Upper lobe of left lung (tissue), 6 donors: ENCODE data around the gene LCORL. TPM values are rescaled to one million over a fixed set of nuclear protein-coding genes. Genes with fewer than 3 reads are reported as not detected.
A peak's percentile ranks its signal among the peaks of the same experiment; 100 is the strongest.

ENCODE experiments used
- ATAC-seq, 2 donors: fragments of 200-7000 bp; cut with Tn5 transposase; one replicate each; pipeline ENCODE4 v1.9.1; 2022; ENCODE audit warnings: mild to moderate bottlenecking in 2 of 2, moderate library complexity in 2 of 2; ENCODE audit not compliant: low FRiP score in 2 of 2
- DNase-seq, 2 donors: peaks; one replicate each; pipeline ENCODE4 v3.0.0-alpha.2; 2019 to 2020
- H3K27ac ChIP-seq, 4 donors: fragments of 200-600 bp; sonication (generic); one replicate each; pipeline ENCODE4 v1.5.1; 2016 to 2019
- H3K27me3 ChIP-seq, 4 donors: fragments of 200-600 bp; sonication (generic); one replicate each; pipeline ENCODE4 v1.5.1; 2017 to 2019
- H3K36me3 ChIP-seq, 4 donors: fragments of 200-600 bp; sonication (generic); one replicate each; pipeline ENCODE4 v1.5.1; 2016 to 2019
- H3K4me1 ChIP-seq, 4 donors: fragments of 200-600 bp; sonication (generic); one replicate each; pipeline ENCODE4 v1.5.1; 2018 to 2019
- H3K4me3 ChIP-seq, 4 donors: fragments of 200-600 bp; sonication (generic); one replicate each; pipeline ENCODE4 v1.5.1; 2017 to 2019; ENCODE audit warnings: mild to moderate bottlenecking in 2 of 4, moderate library complexity in 1 of 4
- H3K9me3 ChIP-seq, 4 donors: fragments of 200-600 bp; sonication (generic); one replicate each; pipeline ENCODE4 v1.5.1; 2018 to 2019
- CTCF ChIP-seq, 6 experiments: fragments of 450-650 bp in 4 of 6; fragments of 200-600 bp in 2 of 6; sonication (generic) in 2 of 6; IDR thresholded peaks; one replicate each; pipeline ENCODE4 v1.5.1; 2016 to 2019; ENCODE audit warnings: antibody characterized with exemption in 6 of 6
- EP300 ChIP-seq, 4 donors: sonication (generic); formaldehyde crosslinking; IDR thresholded peaks; one replicate each; pipeline ENCODE4 v1.5.1; 2017; ENCODE audit warnings: antibody characterized with exemption in 4 of 4, control low read depth in 2 of 4
- POLR2A ChIP-seq, 4 donors: fragments of 450-650 bp; IDR thresholded peaks; one replicate each; pipeline ENCODE4 v1.5.1; 2016 to 2017; ENCODE audit warnings: antibody characterized with exemption in 4 of 4, mild to moderate bottlenecking in 2 of 4
- POLR2AphosphoS5 ChIP-seq, 2 donors: sonication (generic); formaldehyde crosslinking; IDR thresholded peaks; one replicate each; pipeline ENCODE4 v1.5.1; 2017; ENCODE audit warnings: antibody characterized with exemption in 2 of 2
- WGBS, 2 donors: methylation state at CpG; one replicate each; pipeline ENCODE4 v1.1.5; 2017 to 2018; 5-methylcytosine and 5-hydroxymethylcytosine counted together
- total RNA-seq, 6 donors: library from RNA; depleted of rRNA in 4 of 6; stranded (reverse); fragments of >200 nt in 4 of 6; gene quantifications; one replicate each; pipeline versions ENCODE4 v1.1.0 to v1.2.1, GENCODE V29; 2016 to 2021
- donor health status: DM: no; HTN: no; CAD: no; lungs with moderate emphysema.
- donor health status: DM: no; HTN: yes; CAD: no; lungs with severe emphysema.

Gene LCORL
- total RNA-seq, 6 donors from 2014 or later, result 12.5 to 33.5 (median 19.6) TPM

- H3K27ac ChIP-seq, result peak overlapping the region; percentile 90 to 96 (median 90)
- DNase-seq, result no peak
- H3K4me1 ChIP-seq, result peaks cover 6 to 19% (median 9%) of the 10 kb centered on the region in 4 donors
- no peaks in the 10 kb centered on the region for H3K27me3 ChIP-seq
- peak in 3 of 4 donors; percentile 41 to 86 (median 71) for TF ChIP-seq POLR2A (IDR thresholded peaks at IDR 0.05)
- no peak for TF ChIP-seq EP300 (IDR thresholded peaks at IDR 0.05)
- ATAC-seq, result peak in 1 of 2 donors; percentile 28
- H3K4me3 ChIP-seq, result peak overlapping the region; percentile 67 to 96 (median 93)
- H3K9me3 ChIP-seq, result no peaks in the 10 kb centered on the region
- 1% methylated on average over 14 of the region's 34 CpGs; no CpG with 5 or more reads in 1 of the 2 donors for WGBS, 2 donors
- H3K36me3 ChIP-seq, result no peaks in the 10 kb centered on the region
Measured at GRCh38 chr4:18021470-18021719, 160 bp downstream of the LCORL start.

GRCh38 chr4:18020671-18021469 lies 685 bp downstream of the LCORL start:
- TF ChIP-seq POLR2AphosphoS5 (IDR thresholded peaks at IDR 0.05), result no peak
- no peak for TF ChIP-seq EP300 (IDR thresholded peaks at IDR 0.05)
- peak in 1 of 6 experiments; percentile 10 for TF ChIP-seq CTCF (IDR thresholded peaks at IDR 0.05)
- Histone ChIP-seq H3K9me3 (no peaks in the 10 kb centered on the region), H3K36me3 (no peaks in the 10 kb centered on the region), H3K4me1 (peaks cover 6 to 19% (median 9%) of the 10 kb centered on the region in 4 donors), H3K27ac (peak overlapping the region; percentile 90 to 96 (median 90)), H3K4me3 (peak overlapping the region; percentile 67 to 96 (median 93)), H3K27me3 (no peaks in the 10 kb centered on the region)
- DNase-seq, result peak in 1 of 2 donors; percentile 74
- peak in 1 of 2 donors; percentile 67 for ATAC-seq
- 1% methylated on average over 24 to 49 of the region's 90 CpGs for WGBS, 2 donors

- no peaks in the 10 kb centered on the region for H3K36me3 ChIP-seq
- 5 to 6% methylated on average over 16 of the region's 16 CpGs for WGBS, 2 donors
- H3K4me1 ChIP-seq, result peaks cover 6 to 19% (median 9%) of the 10 kb centered on the region in 4 donors
- DNase-seq (peak in 1 of 2 donors; percentile 27), ATAC-seq (no peak)
- H3K4me3 ChIP-seq, result peak overlapping the region; percentile 67 to 96 (median 93)
- H3K9me3 ChIP-seq, result no peaks in the 10 kb centered on the region
- no peaks in the 10 kb centered on the region for H3K27me3 ChIP-seq
- peak overlapping the region in 2 of 4 donors; percentile 90 to 96 for H3K27ac ChIP-seq
- no peak for TF ChIP-seq CTCF (IDR thresholded peaks at IDR 0.05)
- TF ChIP-seq EP300 (IDR thresholded peaks at IDR 0.05), result no peak
- TF ChIP-seq POLR2A (IDR thresholded peaks at IDR 0.05), result no peak
- no peak for TF ChIP-seq POLR2AphosphoS5 (IDR thresholded peaks at IDR 0.05)
Measured at GRCh38 chr4:18020145-18020670, 1.3 kb downstream of the LCORL start.

- H3K27me3 ChIP-seq, result no peaks in the 10 kb centered on the region
- no peak overlapping the region for H3K27ac ChIP-seq
- DNase-seq, result no peak
- ATAC-seq, result no peak
- no peaks in the 10 kb centered on the region for H3K9me3 ChIP-seq
- no peaks in the 10 kb centered on the region for H3K36me3 ChIP-seq
- H3K4me1 ChIP-seq, result no peaks in the 10 kb centered on the region
- WGBS, 2 donors, result 75 to 81% methylated on average over 1 of the region's 1 CpG
- no peak overlapping the region for H3K4me3 ChIP-seq
- no peak for TF ChIP-seq POLR2AphosphoS5 (IDR thresholded peaks at IDR 0.05)
- no peak for TF ChIP-seq EP300 (IDR thresholded peaks at IDR 0.05)
- TF ChIP-seq POLR2A (IDR thresholded peaks at IDR 0.05), result no peak
- no peak for TF ChIP-seq CTCF (IDR thresholded peaks at IDR 0.05)
Measured at GRCh38 chr4:18014269-18014668, 7.3 kb downstream of the LCORL start.

- DNase-seq, result no peak
- Histone ChIP-seq H3K27me3 (no peaks in the 10 kb centered on the region), H3K4me1 (no peaks in the 10 kb centered on the region), H3K36me3 (no peaks in the 10 kb centered on the region), H3K27ac (no peak overlapping the region), H3K9me3 (no peaks in the 10 kb centered on the region), H3K4me3 (no peak overlapping the region)
- no peak for TF ChIP-seq POLR2AphosphoS5 (IDR thresholded peaks at IDR 0.05)
- no peak for TF ChIP-seq POLR2A (IDR thresholded peaks at IDR 0.05)
- TF ChIP-seq CTCF (IDR thresholded peaks at IDR 0.05), result no peak
- TF ChIP-seq EP300 (IDR thresholded peaks at IDR 0.05), result no peak
- no peak for ATAC-seq
- WGBS, 2 donors, result 92 to 95% methylated on average over 3 of the region's 3 CpGs
Measured at GRCh38 chr4:18012807-18013462, 8.6 kb downstream of the LCORL start.
